ENCODE data around the gene LRP8.
"Not testable (repeated sequence)": the region's sequence is repeated elsewhere in the genome, so short reads cannot be mapped to it uniquely, and the experiment has no call there.

GRCh38 chr1:53206083-53206685 lies 121.7 kb downstream of the LRP8 start:
- not testable (repeated sequence) for TF ChIP-seq POLR2A, CTCF (IDR thresholded peaks at IDR 0.05)
